K562 (cell line): ENCODE measurements around the gene CSKMT. TPM values are rescaled to one million over a fixed set of nuclear protein-coding genes. Genes with fewer than 3 reads are reported as not detected.

Experiments
- CTBP1 ChIP-seq: fragments of 450-650 bp; IDR thresholded peaks from 2 replicates; pipeline ENCODE4 v1.6.1; 2016; ENCODE audit warnings: borderline replicate concordance
- CXXC5 ChIP-seq: fragments of 250-450 bp; sonication (Bioruptor Pico); IDR thresholded peaks from 2 replicates; pipeline ENCODE4 v1.8.0; 2022; ENCODE audit warnings: inconsistent platforms, mild to moderate bottlenecking, moderate library complexity
- DIDO1 ChIP-seq: fragments of 450-650 bp; IDR thresholded peaks from 2 replicates; pipeline ENCODE4 v1.6.1; 2016; ENCODE audit warnings: low read depth, missing biosample characterization, missing genetic modification characterization
- ETS1 ChIP-seq: conservative IDR thresholded peaks from 2 replicates; pipeline ENCODE4 v1.6.1; 2011; ENCODE audit warnings: low read depth, mild to moderate bottlenecking, low read length; ENCODE audit not compliant: control insufficient read depth
- NR2F6 ChIP-seq: fragments of 450-650 bp; formaldehyde crosslinking; IDR thresholded peaks from 2 replicates; pipeline ENCODE4 v1.4.0; 2020; ENCODE audit warnings: mild to moderate bottlenecking
- PBX2 ChIP-seq, 2 experiments: IDR thresholded peaks in 1 of 2; conservative IDR thresholded peaks in 1 of 2; 2 replicates each; pipeline ENCODE4 v1.6.1; 2016; ENCODE audit warnings: low read depth in 2 of 2, mild to moderate bottlenecking in 1 of 2, missing compliant biosample characterization in 1 of 2, missing genetic modification characterization in 1 of 2, moderate library complexity in 1 of 2
- SAFB ChIP-seq: fragments of 200-400 bp; formaldehyde crosslinking; IDR thresholded peaks from 2 replicates; pipeline ENCODE4 v1.6.1; 2017; ENCODE audit warnings: low read depth, low read length, borderline replicate concordance
- TSHZ1 ChIP-seq: fragments of 250-450 bp; sonication (Bioruptor Pico); IDR thresholded peaks from 2 replicates; pipeline ENCODE4 v1.4.0; 2020; ENCODE audit warnings: mild to moderate bottlenecking, moderate library complexity
- ZNF165 ChIP-seq: fragments of 250-450 bp; sonication (Bioruptor Pico); IDR thresholded peaks from 2 replicates; pipeline ENCODE4 v1.4.0; 2020; ENCODE audit warnings: borderline replicate concordance
- ZNF431 ChIP-seq: sonication (generic); formaldehyde crosslinking; IDR thresholded peaks from 2 replicates; pipeline ENCODE4 v1.8.0; 2022; ENCODE audit warnings: mild to moderate bottlenecking, missing genetic modification reagents
- polyA plus RNA-seq, 8 experiments: library from polyadenylated mRNA; depleted of rRNA in 4 of 8; stranded (reverse) in 5 of 8; unstranded in 3 of 8; fragments of >200 nt; fragmentation: Nextera tagmentation in 2 of 8; fragmentation: Illumina TruSeq in 1 of 8; extraction: Ambion mirVana in 2 of 8; extraction: Trizol in 1 of 8; gene quantifications; 2 replicates each; pipeline versions ENCODE4 v1.2.1 to v1.2.3, GENCODE V29; 2011 to 2014; ENCODE audit warnings: inconsistent platforms in 1 of 8, missing spikeins in 1 of 8
- total RNA-seq, 7 experiments: library from RNA; depleted of rRNA in 6 of 7; stranded (reverse); fragments of >200 nt in 6 of 7; fragmentation: Illumina TruSeq in 2 of 7; extraction: Trizol in 2 of 7; gene quantifications; 2 replicates each; pipeline versions ENCODE4 v1.2.1 to v1.2.3, GENCODE V29; 2011 to 2021; ENCODE audit warnings: low replicate concordance in 1 of 7

Gene CSKMT
- total and polyA plus RNA-seq, 9 of the 15 experiments (the other 6 are each of a cell fraction or from before 2014, with no cell fraction given): 10.3 to 108 (median 27.2) TPM

- TF ChIP-seq DIDO1 (peak; percentile 75; the same call in 1 of the 2 replicates), SAFB (peak; percentile 80), ETS1 (peak; percentile 41; the same call in 1 of the 2 replicates), CTBP1 (peak; percentile 65; the same call in 1 of the 2 replicates), ZNF165 (CRISPR knock-in tag) (no peak; the same call in 1 of the 2 replicates), CXXC5 (CRISPR knock-in tag) (peak; percentile 73), TSHZ1 (CRISPR knock-in tag) (no peak), NR2F6 (CRISPR knock-in tag) (no peak), ZNF431 (peak; percentile 69; the same call in 1 of the 2 replicates), PBX2 (CRISPR knock-in tag; IDR thresholded peaks at IDR 0.05; ENCODE audit: low read depth) (no peak), PBX2 (tag; conservative IDR thresholded peaks at IDR 0.05; ENCODE audit: low read depth) (no peak)
Measured at GRCh38 chr11:62671608-62672389, 6.7 kb downstream of the CSKMT start, which contains the start of the genes LBHD1 and UQCC3 (continued).
